ENCODE data around the gene PIGK.
"Not testable (repeated sequence)": the region's sequence is repeated elsewhere in the genome, so short reads cannot be mapped to it uniquely, and the experiment has no call there.

The PIGK gene

GRCh38 chr1:77193951-77194350, 25.3 kb downstream of the PIGK start:
- no peak for DNase-seq (ENCODE audit: low read depth)

- no peak for DNase-seq (ENCODE audit: low read depth)
These were observed 30.5 kb downstream of the PIGK start for GRCh38 chr1:77188770-77189169.

GRCh38 chr1:77186907-77187306, 32.3 kb downstream of the PIGK start:
- DNase-seq (ENCODE audit: low read depth): not testable (repeated sequence)

GRCh38 chr1:77182083-77182482, 37.1 kb downstream of the PIGK start:
- DNase-seq (ENCODE audit: low read depth): no peak

GRCh38 chr1:77179632-77180031, 39.6 kb downstream of the PIGK start:
- no peak for DNase-seq (ENCODE audit: low read depth)

- no peak for DNase-seq (ENCODE audit: low read depth)
These were observed 43.9 kb downstream of the PIGK start for GRCh38 chr1:77175230-77175844.

GRCh38 chr1:77170687-77171086, 48.5 kb downstream of the PIGK start:
- DNase-seq (ENCODE audit: low read depth): no peak

GRCh38 chr1:77168358-77168757, 50.9 kb downstream of the PIGK start:
- DNase-seq (ENCODE audit: low read depth): no peak

- DNase-seq (ENCODE audit: low read depth): no peak
These were observed 54.7 kb downstream of the PIGK start for GRCh38 chr1:77164434-77164944.

GRCh38 chr1:77159706-77160105, 59.5 kb downstream of the PIGK start:
- not testable (repeated sequence) for DNase-seq (ENCODE audit: low read depth)

- no peak for DNase-seq (ENCODE audit: low read depth)
These were observed 63.0 kb downstream of the PIGK start for GRCh38 chr1:77156214-77156613.

- DNase-seq (ENCODE audit: low read depth): no peak
These were observed 73.0 kb downstream of the PIGK start for GRCh38 chr1:77146270-77146669.

GRCh38 chr1:77143529-77144121, 75.6 kb downstream of the PIGK start:
- DNase-seq (ENCODE audit: low read depth): no peak

GRCh38 chr1:77139389-77139788, 79.8 kb downstream of the PIGK start:
- DNase-seq (ENCODE audit: low read depth): no peak

GRCh38 chr1:77134359-77134758, 84.9 kb downstream of the PIGK start:
- DNase-seq (ENCODE audit: low read depth): no peak

GRCh38 chr1:77133731-77134358, 85.4 kb downstream of the PIGK start:
- no peak for DNase-seq (ENCODE audit: low read depth)

GRCh38 chr1:77126307-77126706, 92.9 kb downstream of the PIGK start:
- DNase-seq (ENCODE audit: low read depth): no peak

- DNase-seq (ENCODE audit: low read depth): no peak
These were observed 97.7 kb downstream of the PIGK start for GRCh38 chr1:77121503-77121902.

GRCh38 chr1:77120950-77121349, 98.3 kb downstream of the PIGK start:
- no peak for DNase-seq (ENCODE audit: low read depth)

- no peak for DNase-seq (ENCODE audit: low read depth)
These were observed 100.5 kb downstream of the PIGK start for GRCh38 chr1:77118712-77119111.

GRCh38 chr1:77104672-77105071, 114.6 kb downstream of the PIGK start:
- no peak for DNase-seq (ENCODE audit: low read depth)

- DNase-seq (ENCODE audit: low read depth): no peak
These were observed 115.7 kb downstream of the PIGK start for GRCh38 chr1:77103486-77103885.

GRCh38 chr1:77100875-77101274, 118.4 kb downstream of the PIGK start:
- no peak for DNase-seq (ENCODE audit: low read depth)
